SK-N-SH treated with all-trans-retinoic acid at 6 μM for 48 hours (cell line): ENCODE results near the gene ABHD2.

ENCODE experiments used
- ATAC-seq: fragments of 200-7000 bp; cut with Tn5 transposase; 3 replicates; pipeline ENCODE4 v1.9.1; 2020; ENCODE audit warnings: mild to moderate bottlenecking, moderate library complexity
- ARNTL ChIP-seq: fragments of 450-650 bp; formaldehyde crosslinking; IDR thresholded peaks from 2 replicates; pipeline ENCODE4 v1.5.0; 2020; ENCODE audit warnings: low read depth, mild to moderate bottlenecking, moderate library complexity, borderline replicate concordance
- BACH2 ChIP-seq: fragments of 250-450 bp; sonication (Bioruptor Pico); IDR thresholded peaks from 2 replicates; pipeline ENCODE4 v1.9.0; 2021; ENCODE audit warnings: mild to moderate bottlenecking, borderline replicate concordance
- CSDC2 ChIP-seq: fragments of 250-450 bp; sonication (Bioruptor Pico); IDR thresholded peaks from 2 replicates; pipeline ENCODE4 v1.5.0; 2020; ENCODE audit warnings: mild to moderate bottlenecking, moderate library complexity
- ESRRG ChIP-seq: fragments of 250-450 bp; sonication (Bioruptor Pico); IDR thresholded peaks from 2 replicates; pipeline ENCODE4 v1.6.1; 2021; ENCODE audit warnings: mild to moderate bottlenecking
- GLIS3 ChIP-seq: fragments of 250-450 bp; sonication (Bioruptor Pico); IDR thresholded peaks from 2 replicates; pipeline ENCODE4 v1.5.0; 2020; ENCODE audit warnings: mild to moderate bottlenecking, moderate library complexity
- OSR1 ChIP-seq: fragments of 250-450 bp; sonication (Bioruptor Pico); IDR thresholded peaks from 2 replicates; pipeline ENCODE4 v1.8.0; 2022; ENCODE audit warnings: moderate library complexity, mild to moderate bottlenecking, inconsistent platforms
- SNAI2 ChIP-seq: fragments of 250-450 bp; sonication (Bioruptor Pico); IDR thresholded peaks from 2 replicates; pipeline ENCODE4 v1.5.0; 2020; ENCODE audit warnings: mild to moderate bottlenecking, moderate library complexity
- TCF4 ChIP-seq: fragments of 250-450 bp; sonication (Bioruptor Pico); IDR thresholded peaks from 2 replicates; pipeline ENCODE4 v1.8.0; 2021; ENCODE audit warnings: mild to moderate bottlenecking, moderate library complexity, borderline replicate concordance
- TOX ChIP-seq: fragments of 250-450 bp; sonication (Bioruptor Pico); IDR thresholded peaks from 2 replicates; pipeline ENCODE4 v1.8.0; 2021; ENCODE audit warnings: mild to moderate bottlenecking, moderate library complexity, borderline replicate concordance
- ZC3H10 ChIP-seq: fragments of 250-450 bp; sonication (Bioruptor Pico); IDR thresholded peaks from 2 replicates; pipeline ENCODE4 v1.5.1; 2021; ENCODE audit warnings: mild to moderate bottlenecking, moderate library complexity
- ZFP3 ChIP-seq: fragments of 250-450 bp; sonication (Bioruptor Pico); IDR thresholded peaks from 2 replicates; pipeline ENCODE4 v1.5.0; 2020; ENCODE audit warnings: mild to moderate bottlenecking, moderate library complexity
- ZFP30 ChIP-seq: fragments of 450-650 bp; formaldehyde crosslinking; IDR thresholded peaks from 2 replicates; pipeline ENCODE4 v1.5.0; 2022; ENCODE audit warnings: mild to moderate bottlenecking, moderate library complexity
- ZNF565 ChIP-seq: fragments of 450-650 bp; formaldehyde crosslinking; conservative IDR thresholded peaks from 2 replicates; pipeline ENCODE4 v1.5.0; 2020; ENCODE audit warnings: low read depth, mild to moderate bottlenecking, moderate library complexity
- ZNF70 ChIP-seq: fragments of 450-650 bp; formaldehyde crosslinking; IDR thresholded peaks from 2 replicates; pipeline ENCODE4 v1.5.0; 2020; ENCODE audit warnings: mild to moderate bottlenecking, moderate library complexity
- ZNF8 ChIP-seq: fragments of 450-650 bp; formaldehyde crosslinking; IDR thresholded peaks from 2 replicates; pipeline ENCODE4 v1.5.0; 2020; ENCODE audit warnings: mild to moderate bottlenecking, moderate library complexity
- TF ChIP-seq, protein P1 (sequence below): fragments of 250-450 bp; sonication (Bioruptor Pico); IDR thresholded peaks from 2 replicates; pipeline ENCODE4 v1.5.0; 2020; ENCODE audit warnings: mild to moderate bottlenecking, moderate library complexity
- TF ChIP-seq, protein P2 (sequence below): fragments of 250-450 bp; sonication (Bioruptor Pico); IDR thresholded peaks from 2 replicates; pipeline ENCODE4 v1.8.0; 2021; ENCODE audit warnings: low read depth, mild to moderate bottlenecking, moderate library complexity, borderline replicate concordance
- TF ChIP-seq, protein P3 (sequence below): fragments of 250-450 bp; sonication (Bioruptor Pico); IDR thresholded peaks from 2 replicates; pipeline ENCODE4 v1.5.1; 2020; ENCODE audit warnings: low read depth, mild to moderate bottlenecking, moderate library complexity
- TF ChIP-seq, protein P4 (sequence below): fragments of 250-450 bp; sonication (Bioruptor Pico); IDR thresholded peaks from 2 replicates; pipeline ENCODE4 v1.5.1; 2021; ENCODE audit warnings: mild to moderate bottlenecking, moderate library complexity
- TF ChIP-seq, protein P5 (sequence below): fragments of 250-450 bp; sonication (Bioruptor Pico); IDR thresholded peaks from 2 replicates; pipeline ENCODE4 v1.8.0; 2020; ENCODE audit warnings: mild to moderate bottlenecking, moderate library complexity, borderline replicate concordance

Gene ABHD2

DNA sequence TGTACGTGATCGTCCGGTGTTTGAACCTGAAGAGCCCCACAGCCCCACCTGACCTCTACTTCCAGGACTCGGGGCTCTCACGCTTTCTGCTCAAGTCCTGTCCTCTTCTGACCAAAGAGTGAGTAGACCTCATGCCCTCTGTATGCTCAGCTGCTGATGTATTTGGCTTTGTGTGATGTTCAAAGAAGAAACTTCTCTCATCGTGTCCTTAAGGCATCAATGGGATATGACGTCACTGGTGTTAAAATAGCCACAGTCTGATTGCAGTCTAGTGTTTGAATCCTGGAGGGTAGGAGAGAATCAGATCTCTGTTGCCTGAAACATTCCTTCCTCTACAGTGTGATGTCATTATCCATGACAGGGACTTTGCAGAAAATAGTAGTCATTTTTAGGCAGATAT lies 28.1 kb downstream of the ABHD2 start (continued):
- TF ChIP-seq, protein P1, sequence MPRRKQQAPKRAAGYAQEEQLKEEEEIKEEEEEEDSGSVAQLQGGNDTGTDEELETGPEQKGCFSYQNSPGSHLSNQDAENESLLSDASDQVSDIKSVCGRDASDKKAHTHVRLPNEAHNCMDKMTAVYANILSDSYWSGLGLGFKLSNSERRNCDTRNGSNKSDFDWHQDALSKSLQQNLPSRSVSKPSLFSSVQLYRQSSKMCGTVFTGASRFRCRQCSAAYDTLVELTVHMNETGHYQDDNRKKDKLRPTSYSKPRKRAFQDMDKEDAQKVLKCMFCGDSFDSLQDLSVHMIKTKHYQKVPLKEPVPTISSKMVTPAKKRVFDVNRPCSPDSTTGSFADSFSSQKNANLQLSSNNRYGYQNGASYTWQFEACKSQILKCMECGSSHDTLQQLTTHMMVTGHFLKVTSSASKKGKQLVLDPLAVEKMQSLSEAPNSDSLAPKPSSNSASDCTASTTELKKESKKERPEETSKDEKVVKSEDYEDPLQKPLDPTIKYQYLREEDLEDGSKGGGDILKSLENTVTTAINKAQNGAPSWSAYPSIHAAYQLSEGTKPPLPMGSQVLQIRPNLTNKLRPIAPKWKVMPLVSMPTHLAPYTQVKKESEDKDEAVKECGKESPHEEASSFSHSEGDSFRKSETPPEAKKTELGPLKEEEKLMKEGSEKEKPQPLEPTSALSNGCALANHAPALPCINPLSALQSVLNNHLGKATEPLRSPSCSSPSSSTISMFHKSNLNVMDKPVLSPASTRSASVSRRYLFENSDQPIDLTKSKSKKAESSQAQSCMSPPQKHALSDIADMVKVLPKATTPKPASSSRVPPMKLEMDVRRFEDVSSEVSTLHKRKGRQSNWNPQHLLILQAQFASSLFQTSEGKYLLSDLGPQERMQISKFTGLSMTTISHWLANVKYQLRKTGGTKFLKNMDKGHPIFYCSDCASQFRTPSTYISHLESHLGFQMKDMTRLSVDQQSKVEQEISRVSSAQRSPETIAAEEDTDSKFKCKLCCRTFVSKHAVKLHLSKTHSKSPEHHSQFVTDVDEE (CRISPR knock-in tag) = no peak
- TF ChIP-seq BACH2 (CRISPR knock-in tag) (no peak), ZNF565 (CRISPR knock-in tag) (no peak), ZNF70 (CRISPR knock-in tag) (no peak), ZFP30 (CRISPR knock-in tag) (no peak), ZFP3 (no peak)

DNA sequence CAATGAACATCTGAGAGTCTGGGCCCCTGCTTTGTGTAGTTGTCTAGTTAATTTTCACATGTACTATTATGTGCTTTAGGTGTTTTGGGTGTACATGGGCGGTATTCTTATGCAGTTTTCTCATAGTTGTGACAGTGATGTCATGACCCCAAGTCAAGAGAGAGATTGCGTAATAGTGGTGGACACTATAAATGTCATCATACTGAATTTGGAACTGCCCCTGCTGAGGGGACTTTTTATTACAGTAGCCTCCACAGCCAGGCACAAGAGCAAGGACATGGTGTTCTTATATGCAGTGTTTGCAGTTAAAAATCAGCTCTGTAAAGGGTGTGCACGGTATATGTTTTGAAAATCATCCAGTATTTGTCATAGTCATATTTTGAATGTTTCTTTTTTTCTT lies 29.5 kb downstream of the ABHD2 start:
- TF ChIP-seq SNAI2 (no peak), TOX (CRISPR knock-in tag) (no peak), ZFP30 (CRISPR knock-in tag) (no peak), ZC3H10 (no peak), GLIS3 (CRISPR knock-in tag) (no peak), ZNF565 (CRISPR knock-in tag) (no peak), TCF4 (CRISPR knock-in tag) (no peak), BACH2 (CRISPR knock-in tag) (no peak), OSR1 (CRISPR knock-in tag) (no peak), ESRRG (CRISPR knock-in tag) (no peak), CSDC2 (CRISPR knock-in tag) (no peak), ZNF70 (CRISPR knock-in tag) (no peak), ZNF8 (CRISPR knock-in tag) (no peak), ARNTL (CRISPR knock-in tag) (no peak)
- TF ChIP-seq, protein P2, sequence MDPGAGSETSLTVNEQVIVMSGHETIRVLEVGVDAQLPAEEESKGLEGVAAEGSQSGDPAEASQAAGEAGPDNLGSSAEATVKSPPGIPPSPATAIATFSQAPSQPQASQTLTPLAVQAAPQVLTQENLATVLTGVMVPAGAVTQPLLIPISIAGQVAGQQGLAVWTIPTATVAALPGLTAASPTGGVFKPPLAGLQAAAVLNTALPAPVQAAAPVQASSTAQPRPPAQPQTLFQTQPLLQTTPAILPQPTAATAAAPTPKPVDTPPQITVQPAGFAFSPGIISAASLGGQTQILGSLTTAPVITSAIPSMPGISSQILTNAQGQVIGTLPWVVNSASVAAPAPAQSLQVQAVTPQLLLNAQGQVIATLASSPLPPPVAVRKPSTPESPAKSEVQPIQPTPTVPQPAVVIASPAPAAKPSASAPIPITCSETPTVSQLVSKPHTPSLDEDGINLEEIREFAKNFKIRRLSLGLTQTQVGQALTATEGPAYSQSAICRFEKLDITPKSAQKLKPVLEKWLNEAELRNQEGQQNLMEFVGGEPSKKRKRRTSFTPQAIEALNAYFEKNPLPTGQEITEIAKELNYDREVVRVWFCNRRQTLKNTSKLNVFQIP (CRISPR knock-in tag) = no peak
- TF ChIP-seq, protein P3, sequence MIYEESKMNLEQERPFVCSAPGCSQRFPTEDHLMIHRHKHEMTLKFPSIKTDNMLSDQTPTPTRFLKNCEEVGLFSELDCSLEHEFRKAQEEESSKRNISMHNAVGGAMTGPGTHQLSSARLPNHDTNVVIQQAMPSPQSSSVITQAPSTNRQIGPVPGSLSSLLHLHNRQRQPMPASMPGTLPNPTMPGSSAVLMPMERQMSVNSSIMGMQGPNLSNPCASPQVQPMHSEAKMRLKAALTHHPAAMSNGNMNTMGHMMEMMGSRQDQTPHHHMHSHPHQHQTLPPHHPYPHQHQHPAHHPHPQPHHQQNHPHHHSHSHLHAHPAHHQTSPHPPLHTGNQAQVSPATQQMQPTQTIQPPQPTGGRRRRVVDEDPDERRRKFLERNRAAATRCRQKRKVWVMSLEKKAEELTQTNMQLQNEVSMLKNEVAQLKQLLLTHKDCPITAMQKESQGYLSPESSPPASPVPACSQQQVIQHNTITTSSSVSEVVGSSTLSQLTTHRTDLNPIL (CRISPR knock-in tag) = no peak
- TF ChIP-seq, protein P4, sequence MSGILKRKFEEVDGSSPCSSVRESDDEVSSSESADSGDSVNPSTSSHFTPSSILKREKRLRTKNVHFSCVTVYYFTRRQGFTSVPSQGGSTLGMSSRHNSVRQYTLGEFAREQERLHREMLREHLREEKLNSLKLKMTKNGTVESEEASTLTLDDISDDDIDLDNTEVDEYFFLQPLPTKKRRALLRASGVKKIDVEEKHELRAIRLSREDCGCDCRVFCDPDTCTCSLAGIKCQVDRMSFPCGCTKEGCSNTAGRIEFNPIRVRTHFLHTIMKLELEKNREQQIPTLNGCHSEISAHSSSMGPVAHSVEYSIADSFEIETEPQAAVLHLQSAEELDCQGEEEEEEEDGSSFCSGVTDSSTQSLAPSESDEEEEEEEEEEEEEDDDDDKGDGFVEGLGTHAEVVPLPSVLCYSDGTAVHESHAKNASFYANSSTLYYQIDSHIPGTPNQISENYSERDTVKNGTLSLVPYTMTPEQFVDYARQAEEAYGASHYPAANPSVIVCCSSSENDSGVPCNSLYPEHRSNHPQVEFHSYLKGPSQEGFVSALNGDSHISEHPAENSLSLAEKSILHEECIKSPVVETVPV (CRISPR knock-in tag) = no peak
- TF ChIP-seq, protein P5, sequence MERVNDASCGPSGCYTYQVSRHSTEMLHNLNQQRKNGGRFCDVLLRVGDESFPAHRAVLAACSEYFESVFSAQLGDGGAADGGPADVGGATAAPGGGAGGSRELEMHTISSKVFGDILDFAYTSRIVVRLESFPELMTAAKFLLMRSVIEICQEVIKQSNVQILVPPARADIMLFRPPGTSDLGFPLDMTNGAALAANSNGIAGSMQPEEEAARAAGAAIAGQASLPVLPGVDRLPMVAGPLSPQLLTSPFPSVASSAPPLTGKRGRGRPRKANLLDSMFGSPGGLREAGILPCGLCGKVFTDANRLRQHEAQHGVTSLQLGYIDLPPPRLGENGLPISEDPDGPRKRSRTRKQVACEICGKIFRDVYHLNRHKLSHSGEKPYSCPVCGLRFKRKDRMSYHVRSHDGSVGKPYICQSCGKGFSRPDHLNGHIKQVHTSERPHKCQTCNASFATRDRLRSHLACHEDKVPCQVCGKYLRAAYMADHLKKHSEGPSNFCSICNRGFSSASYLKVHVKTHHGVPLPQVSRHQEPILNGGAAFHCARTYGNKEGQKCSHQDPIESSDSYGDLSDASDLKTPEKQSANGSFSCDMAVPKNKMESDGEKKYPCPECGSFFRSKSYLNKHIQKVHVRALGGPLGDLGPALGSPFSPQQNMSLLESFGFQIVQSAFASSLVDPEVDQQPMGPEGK (CRISPR knock-in tag) = no peak
- TF ChIP-seq, protein P1 (CRISPR knock-in tag) = no peak

More for the DNA sequence above, 29.5 kb downstream of the ABHD2 start:
- no peak for ATAC-seq
